OCI-LY1 (cell line): Measurements from ENCODE around the gene KCNJ1.

Source experiments
- H2AFZ ChIP-seq: fragments of 200-600 bp; sonication (generic), shearing (Covaris generic); 2 replicates; pipeline ENCODE4 v1.6.0; 2014; ENCODE audit warnings: antibody characterized with exemption, mild to moderate bottlenecking, low read length
- H3F3A ChIP-seq: fragments of 200-600 bp; sonication (generic), shearing (Covaris generic); 2 replicates; pipeline ENCODE4 v1.6.0; 2014; ENCODE audit warnings: mild to moderate bottlenecking, antibody characterized with exemption, low read length, moderate library complexity; ENCODE audit not compliant: insufficient read depth
- H3K27ac ChIP-seq: fragments of 200-600 bp; sonication (generic); 2 replicates; pipeline ENCODE4 v1.5.1; 2014; ENCODE audit warnings: low read length, mixed run types, mild to moderate bottlenecking, low read depth; ENCODE audit not compliant: poor library complexity, severe bottlenecking
- H3K27me3 ChIP-seq: fragments of 200-600 bp; sonication (generic); 2 replicates; pipeline ENCODE4 v1.6.0; 2014; ENCODE audit warnings: antibody characterized with exemption, mild to moderate bottlenecking, low read length, moderate library complexity; ENCODE audit not compliant: insufficient read depth
- H3K36me3 ChIP-seq: fragments of 200-600 bp; sonication (generic); 2 replicates; pipeline ENCODE4 v1.6.1; 2014; ENCODE audit warnings: mild to moderate bottlenecking, antibody characterized with exemption, low read length, moderate library complexity, mixed read lengths; ENCODE audit not compliant: insufficient read depth
- H3K4me1 ChIP-seq: fragments of 200-600 bp; sonication (generic); 2 replicates; pipeline ENCODE4 v1.5.1; 2014; ENCODE audit warnings: mild to moderate bottlenecking, low read length, moderate library complexity; ENCODE audit not compliant: insufficient read depth, severe bottlenecking
- H3K4me2 ChIP-seq: fragments of 200-600 bp; sonication (generic), shearing (Covaris generic); 2 replicates; pipeline ENCODE4 v1.6.1; 2014; ENCODE audit warnings: low read length
- H3K4me3 ChIP-seq: fragments of 200-600 bp; sonication (generic); 2 replicates; pipeline ENCODE4 v1.5.1; 2014; ENCODE audit warnings: low read length, low read depth, mild to moderate bottlenecking, mixed read lengths; ENCODE audit not compliant: poor library complexity, severe bottlenecking
- H3K79me2 ChIP-seq: fragments of 200-600 bp; shearing (Covaris generic); 2 replicates; pipeline ENCODE4 v1.6.1; 2016; ENCODE audit warnings: mixed run types, low read length, mixed read lengths; ENCODE audit not compliant: insufficient read depth
- H3K9ac ChIP-seq: fragments of 200-600 bp; sonication (generic), shearing (Covaris generic); 2 replicates; pipeline ENCODE4 v1.6.1; 2014; ENCODE audit warnings: mild to moderate bottlenecking, low read length, mixed read lengths
- H3K9me2 ChIP-seq: fragments of 200-600 bp; sonication (generic), shearing (Covaris generic); 2 replicates; pipeline ENCODE4 v1.6.1; 2014; ENCODE audit warnings: low read depth, mild to moderate bottlenecking, low read length, mixed read lengths
- H3K9me3 ChIP-seq: fragments of 200-600 bp; shearing (Covaris generic); 2 replicates; pipeline ENCODE4 v1.6.1; 2014; ENCODE audit warnings: low read length, mixed read lengths
- H4K20me1 ChIP-seq: fragments of 200-600 bp; sonication (generic), shearing (Covaris generic); 2 replicates; pipeline ENCODE4 v1.6.0; 2016; ENCODE audit warnings: mild to moderate bottlenecking, low read length; ENCODE audit not compliant: insufficient read depth
- CTCF ChIP-seq: fragments of 200-600 bp; sonication (generic), shearing (Covaris generic); IDR thresholded peaks from 2 replicates; pipeline ENCODE4 v1.5.1; 2017; ENCODE audit warnings: mild to moderate bottlenecking, antibody characterized with exemption, low read length, moderate library complexity, mixed read lengths
- EZH2 ChIP-seq: fragments of 200-600 bp; sonication (generic), shearing (Covaris generic); IDR thresholded peaks from 2 replicates; pipeline ENCODE4 v1.8.0; 2017; ENCODE audit warnings: borderline replicate concordance, mixed run types, mild to moderate bottlenecking, antibody characterized with exemption, low read length, moderate library complexity, mixed read lengths

The KCNJ1 gene

GRCh38 chr11:128868841-128869671 is 2.0 kb upstream of the KCNJ1 start:
- no peaks in the 10 kb centered on the region for H3K9me2 ChIP-seq
- H3K9me3 ChIP-seq = no peaks in the 10 kb centered on the region
- H3K27ac ChIP-seq = no peak overlapping the region
- H3K9ac ChIP-seq = no peak overlapping the region
- no peaks in the 10 kb centered on the region for H4K20me1 ChIP-seq
- H3K79me2 ChIP-seq = no peaks in the 10 kb centered on the region
- H3F3A ChIP-seq = no peaks in the 10 kb centered on the region
- no peaks in the 10 kb centered on the region for H3K27me3 ChIP-seq
- no peaks in the 10 kb centered on the region for H3K36me3 ChIP-seq
- H3K4me3 ChIP-seq = no peak overlapping the region
- no peak overlapping the region for H2AFZ ChIP-seq
- TF ChIP-seq EZH2 = no peak
- H3K4me2 ChIP-seq = no peak overlapping the region
- H3K4me1 ChIP-seq = no peaks in the 10 kb centered on the region

- Histone ChIP-seq H2AFZ (no peak overlapping the region), H3K27ac (no peak overlapping the region), H3K4me2 (no peak overlapping the region), H3K9me3 (no peaks in the 10 kb centered on the region), H3K9ac (no peak overlapping the region), H3K27me3 (no peaks in the 10 kb centered on the region), H3K4me3 (no peak overlapping the region), H3K36me3 (no peaks in the 10 kb centered on the region), H3F3A (no peaks in the 10 kb centered on the region), H3K4me1 (no peaks in the 10 kb centered on the region), H3K79me2 (no peaks in the 10 kb centered on the region), H3K9me2 (no peaks in the 10 kb centered on the region), H4K20me1 (no peaks in the 10 kb centered on the region)
- no peak for TF ChIP-seq CTCF
- TF ChIP-seq EZH2 = no peak
Observed at GRCh38 chr11:128865490-128865889, 1.6 kb downstream of the KCNJ1 start.

- no peaks in the 10 kb centered on the region for H3K36me3 ChIP-seq
- no peaks in the 10 kb centered on the region for H3K9me2 ChIP-seq
- H3K79me2 ChIP-seq = no peaks in the 10 kb centered on the region
- no peaks in the 10 kb centered on the region for H4K20me1 ChIP-seq
- no peak overlapping the region for H3K4me3 ChIP-seq
- no peak overlapping the region for H3K9ac ChIP-seq
- no peak overlapping the region for H3K27ac ChIP-seq
- TF ChIP-seq CTCF (no peak), EZH2 (no peak)
- H3K27me3 ChIP-seq = no peaks in the 10 kb centered on the region
- no peak overlapping the region for H2AFZ ChIP-seq
- H3F3A ChIP-seq = no peaks in the 10 kb centered on the region
- no peak overlapping the region for H3K4me2 ChIP-seq
- H3K4me1 ChIP-seq = peaks cover 9% of the 10 kb centered on the region
- H3K9me3 ChIP-seq = no peaks in the 10 kb centered on the region
Observed at GRCh38 chr11:128862908-128863660, 4.0 kb downstream of the KCNJ1 start.
